Upper lobe of left lung (tissue), 6 donors: ENCODE measurements around the gene EXOC6. TPM values are rescaled to one million over a fixed set of nuclear protein-coding genes. Genes with fewer than 3 reads are reported as not detected.

Source experiments
- ATAC-seq, 2 donors: fragments of 200-7000 bp; cut with Tn5 transposase; one replicate each; pipeline ENCODE4 v1.9.1; 2022; ENCODE audit warnings: mild to moderate bottlenecking in 2 of 2, moderate library complexity in 2 of 2; ENCODE audit not compliant: low FRiP score in 2 of 2
- DNase-seq, 2 donors: peaks; one replicate each; pipeline ENCODE4 v3.0.0-alpha.2; 2019 to 2020
- H3K27ac ChIP-seq, 4 donors: fragments of 200-600 bp; sonication (generic); one replicate each; pipeline ENCODE4 v1.5.1; 2016 to 2019
- H3K27me3 ChIP-seq, 4 donors: fragments of 200-600 bp; sonication (generic); one replicate each; pipeline ENCODE4 v1.5.1; 2017 to 2019
- H3K36me3 ChIP-seq, 4 donors: fragments of 200-600 bp; sonication (generic); one replicate each; pipeline ENCODE4 v1.5.1; 2016 to 2019
- H3K4me1 ChIP-seq, 4 donors: fragments of 200-600 bp; sonication (generic); one replicate each; pipeline ENCODE4 v1.5.1; 2018 to 2019
- H3K4me3 ChIP-seq, 4 donors: fragments of 200-600 bp; sonication (generic); one replicate each; pipeline ENCODE4 v1.5.1; 2017 to 2019; ENCODE audit warnings: mild to moderate bottlenecking in 2 of 4, moderate library complexity in 1 of 4
- H3K9me3 ChIP-seq, 4 donors: fragments of 200-600 bp; sonication (generic); one replicate each; pipeline ENCODE4 v1.5.1; 2018 to 2019
- EP300 ChIP-seq, 4 donors: sonication (generic); formaldehyde crosslinking; IDR thresholded peaks; one replicate each; pipeline ENCODE4 v1.5.1; 2017; ENCODE audit warnings: antibody characterized with exemption in 4 of 4, control low read depth in 2 of 4
- POLR2A ChIP-seq, 4 donors: fragments of 450-650 bp; IDR thresholded peaks; one replicate each; pipeline ENCODE4 v1.5.1; 2016 to 2017; ENCODE audit warnings: antibody characterized with exemption in 4 of 4, mild to moderate bottlenecking in 2 of 4
- POLR2AphosphoS5 ChIP-seq, 2 donors: sonication (generic); formaldehyde crosslinking; IDR thresholded peaks; one replicate each; pipeline ENCODE4 v1.5.1; 2017; ENCODE audit warnings: antibody characterized with exemption in 2 of 2
- WGBS, 2 donors: methylation state at CpG; one replicate each; pipeline ENCODE4 v1.1.5; 2017 to 2018; 5-methylcytosine and 5-hydroxymethylcytosine counted together
- total RNA-seq, 6 donors: library from RNA; depleted of rRNA in 4 of 6; stranded (reverse); fragments of >200 nt in 4 of 6; gene quantifications; one replicate each; pipeline versions ENCODE4 v1.1.0 to v1.2.1, GENCODE V29; 2016 to 2021
- TF ChIP-seq, protein P1 (sequence below), 6 experiments: fragments of 450-650 bp in 4 of 6; fragments of 200-600 bp in 2 of 6; sonication (generic) in 2 of 6; IDR thresholded peaks; one replicate each; pipeline ENCODE4 v1.5.1; 2016 to 2019; ENCODE audit warnings: antibody characterized with exemption in 6 of 6
- donor health status: DM: no; HTN: no; CAD: no; lungs with moderate emphysema.
- donor health status: DM: no; HTN: yes; CAD: no; lungs with severe emphysema.

The EXOC6 gene
- total RNA-seq, 6 donors from 2014 or later, result 7.1 to 27.3 (median 20.1) TPM

DNA sequence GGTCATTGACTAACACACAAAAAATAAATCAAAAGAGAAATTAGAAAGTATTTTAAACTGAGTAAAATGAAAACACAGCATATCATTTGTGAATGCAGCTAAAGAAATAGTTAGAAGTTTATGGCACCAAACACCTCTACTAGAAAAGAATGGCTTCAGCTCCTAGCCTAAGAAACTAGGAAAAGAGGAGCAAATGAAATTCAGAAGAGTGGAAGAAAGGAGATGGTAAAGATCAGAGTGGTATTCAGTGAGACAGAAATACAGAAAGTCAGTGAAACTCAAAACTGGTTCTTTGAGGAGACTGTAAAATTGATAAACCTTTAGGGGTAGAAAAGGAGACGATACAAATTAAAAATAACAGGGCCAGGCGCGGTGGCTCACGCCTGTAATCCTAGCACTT, 2.7 kb downstream of the EXOC6 start:
- H3K9me3 ChIP-seq, result no peaks in the 10 kb centered on the region
- TF ChIP-seq POLR2AphosphoS5 (IDR thresholded peaks at IDR 0.05) (no peak), POLR2A (IDR thresholded peaks at IDR 0.05) (no peak)
- H3K27me3 ChIP-seq, result no peaks in the 10 kb centered on the region
- DNase-seq (no peak), ATAC-seq (no peak)
- no peak overlapping the region for H3K27ac ChIP-seq
- peaks cover 17 to 27% (median 20%) of the 10 kb centered on the region in 4 donors for H3K4me1 ChIP-seq
- H3K36me3 ChIP-seq, result no peaks in the 10 kb centered on the region
- no peak overlapping the region for H3K4me3 ChIP-seq
- WGBS, 2 donors, result 92 to 98% methylated on average over 4 of the region's 4 CpGs

DNA sequence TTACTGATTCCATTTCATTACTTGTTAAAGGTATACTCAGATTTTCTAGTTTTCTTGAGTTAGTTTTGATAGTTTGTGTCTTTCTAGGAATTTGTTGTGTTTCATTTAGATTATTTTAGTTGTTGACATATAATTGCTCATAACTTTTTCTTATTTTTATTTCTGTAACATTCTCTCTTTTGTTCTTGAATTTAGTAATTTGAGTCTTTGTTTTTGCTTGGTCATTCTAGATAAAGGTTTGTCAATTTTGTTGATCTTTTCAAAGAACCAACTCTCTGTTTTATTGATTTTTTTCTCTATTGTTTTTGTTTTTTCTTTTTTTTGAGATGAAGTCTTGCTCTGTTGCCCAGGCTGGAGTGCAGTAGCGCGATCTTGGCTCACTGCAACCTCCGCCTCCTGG, 7.2 kb downstream of the EXOC6 start:
- DNase-seq, result no peak
- 92 to 100% methylated on average over 3 of the region's 3 CpGs for WGBS, 2 donors
- TF ChIP-seq EP300 (IDR thresholded peaks at IDR 0.05) (no peak), POLR2A (IDR thresholded peaks at IDR 0.05) (no peak), POLR2AphosphoS5 (IDR thresholded peaks at IDR 0.05) (no peak)
- TF ChIP-seq, protein P1, sequence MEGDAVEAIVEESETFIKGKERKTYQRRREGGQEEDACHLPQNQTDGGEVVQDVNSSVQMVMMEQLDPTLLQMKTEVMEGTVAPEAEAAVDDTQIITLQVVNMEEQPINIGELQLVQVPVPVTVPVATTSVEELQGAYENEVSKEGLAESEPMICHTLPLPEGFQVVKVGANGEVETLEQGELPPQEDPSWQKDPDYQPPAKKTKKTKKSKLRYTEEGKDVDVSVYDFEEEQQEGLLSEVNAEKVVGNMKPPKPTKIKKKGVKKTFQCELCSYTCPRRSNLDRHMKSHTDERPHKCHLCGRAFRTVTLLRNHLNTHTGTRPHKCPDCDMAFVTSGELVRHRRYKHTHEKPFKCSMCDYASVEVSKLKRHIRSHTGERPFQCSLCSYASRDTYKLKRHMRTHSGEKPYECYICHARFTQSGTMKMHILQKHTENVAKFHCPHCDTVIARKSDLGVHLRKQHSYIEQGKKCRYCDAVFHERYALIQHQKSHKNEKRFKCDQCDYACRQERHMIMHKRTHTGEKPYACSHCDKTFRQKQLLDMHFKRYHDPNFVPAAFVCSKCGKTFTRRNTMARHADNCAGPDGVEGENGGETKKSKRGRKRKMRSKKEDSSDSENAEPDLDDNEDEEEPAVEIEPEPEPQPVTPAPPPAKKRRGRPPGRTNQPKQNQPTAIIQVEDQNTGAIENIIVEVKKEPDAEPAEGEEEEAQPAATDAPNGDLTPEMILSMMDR (IDR thresholded peaks at IDR 0.05), result no peak
- no peak for ATAC-seq
- Histone ChIP-seq H3K4me3 (no peak overlapping the region), H3K36me3 (no peaks in the 10 kb centered on the region), H3K27me3 (no peaks in the 10 kb centered on the region), H3K27ac (no peak overlapping the region), H3K9me3 (peaks cover 11 to 18% (median 13%) of the 10 kb centered on the region in 4 donors), H3K4me1 (no peaks in the 10 kb centered on the region)

DNA sequence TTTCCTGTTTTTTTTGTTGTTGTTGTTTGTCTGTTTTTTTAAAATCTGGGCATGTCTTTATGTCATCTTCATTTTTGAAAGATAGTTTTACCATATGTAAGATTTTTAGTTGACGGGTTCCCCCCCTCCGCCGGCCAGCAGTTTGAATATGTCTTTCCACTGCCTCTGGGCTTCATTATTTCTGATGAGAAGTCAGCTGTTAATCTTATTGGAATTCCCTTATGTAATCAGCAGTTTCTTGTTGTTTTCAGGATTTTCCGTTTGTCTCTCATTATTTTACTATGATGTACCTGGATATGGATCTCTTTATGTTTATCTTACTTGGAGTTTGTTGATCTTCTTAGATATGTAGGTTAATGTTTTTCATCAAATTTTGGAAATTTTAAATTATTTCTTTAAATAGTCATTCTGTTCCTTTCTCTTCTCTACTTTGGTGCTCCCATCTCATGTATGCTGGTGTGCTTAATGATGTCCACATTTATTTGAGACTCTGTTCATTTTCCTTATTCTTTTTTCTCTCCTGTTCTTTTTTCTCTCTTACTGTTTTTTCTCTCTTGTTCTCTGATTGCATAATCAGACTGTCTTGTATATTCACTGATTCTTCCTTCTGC, 9.7 kb downstream of the EXOC6 start:
- peaks cover 11 to 18% (median 13%) of the 10 kb centered on the region in 4 donors for H3K9me3 ChIP-seq
- ATAC-seq (no peak), DNase-seq (no peak)
- no peak overlapping the region for H3K27ac ChIP-seq
- H3K36me3 ChIP-seq, result no peaks in the 10 kb centered on the region
- 89 to 95% methylated on average over 4 of the region's 4 CpGs for WGBS, 2 donors
- H3K27me3 ChIP-seq, result no peaks in the 10 kb centered on the region
- no peaks in the 10 kb centered on the region for H3K4me1 ChIP-seq
- H3K4me3 ChIP-seq, result no peak overlapping the region
- TF ChIP-seq EP300 (IDR thresholded peaks at IDR 0.05) (no peak), POLR2A (IDR thresholded peaks at IDR 0.05) (no peak), POLR2AphosphoS5 (IDR thresholded peaks at IDR 0.05) (no peak)
- TF ChIP-seq, protein P1 (IDR thresholded peaks at IDR 0.05), result no peak

DNA sequence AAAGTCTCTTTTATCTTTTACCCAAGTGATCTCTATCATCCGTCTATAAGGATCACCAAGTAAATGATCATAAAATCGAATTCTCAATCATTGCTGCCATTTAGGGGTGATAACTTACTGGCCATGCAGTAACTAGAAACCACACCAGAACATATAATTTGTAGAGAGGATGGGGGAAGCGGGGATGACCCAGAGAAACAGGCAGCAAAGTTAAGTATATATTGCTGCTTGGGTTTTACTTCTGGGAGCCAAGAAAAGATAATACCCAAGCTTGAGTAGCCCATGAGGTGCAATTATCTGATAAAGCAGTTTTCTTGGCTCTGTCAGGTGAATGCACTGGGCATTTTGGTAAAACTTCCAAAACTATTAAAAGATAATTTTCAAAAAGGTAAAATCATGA, 18.9 kb downstream of the EXOC6 start:
- no peaks in the 10 kb centered on the region for H3K9me3 ChIP-seq
- H3K36me3 ChIP-seq, result no peaks in the 10 kb centered on the region
- DNase-seq (no peak), ATAC-seq (no peak)
- no peak overlapping the region for H3K27ac ChIP-seq
- H3K4me1 ChIP-seq, result peaks cover 0 to 6% (median 5%) of the 10 kb centered on the region in 4 donors
- 91 to 97% methylated on average over 3 of the region's 3 CpGs for WGBS, 2 donors
- H3K27me3 ChIP-seq, result no peaks in the 10 kb centered on the region
- TF ChIP-seq, protein P1 (IDR thresholded peaks at IDR 0.05), result no peak
- TF ChIP-seq POLR2AphosphoS5 (IDR thresholded peaks at IDR 0.05) (no peak), POLR2A (IDR thresholded peaks at IDR 0.05) (no peak), EP300 (IDR thresholded peaks at IDR 0.05) (no peak)
- H3K4me3 ChIP-seq, result no peak overlapping the region

DNA sequence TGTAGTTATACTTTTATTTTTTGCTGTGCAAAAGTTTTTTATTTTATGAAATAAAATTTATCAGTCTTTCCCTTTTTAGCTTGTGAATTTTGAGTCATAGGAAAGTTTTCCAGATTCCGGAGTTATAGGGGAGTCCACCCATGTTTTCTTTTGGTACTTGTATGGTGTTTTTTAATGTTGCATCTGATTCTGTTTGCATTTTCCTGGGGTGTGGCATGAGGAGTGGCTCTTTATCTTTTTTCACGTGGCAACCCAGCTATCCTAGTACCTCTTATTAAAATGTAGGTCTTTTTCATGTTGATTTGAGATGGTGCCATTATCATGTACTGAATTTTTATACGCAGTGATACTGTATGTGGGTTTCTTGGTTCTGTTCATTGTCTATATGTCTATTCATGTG, 19.7 kb downstream of the EXOC6 start:
- no peak overlapping the region for H3K27ac ChIP-seq
- no peak for TF ChIP-seq EP300 (IDR thresholded peaks at IDR 0.05)
- no peak for TF ChIP-seq POLR2A (IDR thresholded peaks at IDR 0.05)
- no peak for TF ChIP-seq POLR2AphosphoS5 (IDR thresholded peaks at IDR 0.05)
- TF ChIP-seq, protein P1 (IDR thresholded peaks at IDR 0.05), result no peak
- H3K4me3 ChIP-seq, result no peak overlapping the region
- no peaks in the 10 kb centered on the region for H3K27me3 ChIP-seq
- peaks cover 0 to 11% (median 5%) of the 10 kb centered on the region in 4 donors for H3K4me1 ChIP-seq
- H3K9me3 ChIP-seq, result no peaks in the 10 kb centered on the region
- WGBS, 2 donors, result 65 to 67% methylated on average over 3 of the region's 3 CpGs
- no peaks in the 10 kb centered on the region for H3K36me3 ChIP-seq
- DNase-seq (no peak), ATAC-seq (no peak)
